Colonic mucosa (tissue), 4 donors: Measurements from ENCODE around the gene OBP2B. TPM values are rescaled to one million over a fixed set of nuclear protein-coding genes. Genes with fewer than 3 reads are reported as not detected.

ENCODE experiments used
- DNase-seq: peaks from one replicate; pipeline ENCODE4 v3.0.0-alpha.2; 2020
- H3K27ac ChIP-seq: fragments of 200-600 bp; one replicate; pipeline ENCODE4 v1.8.0; 2021
- H3K27me3 ChIP-seq: fragments of 200-600 bp; one replicate; pipeline ENCODE4 v1.8.0; 2021
- H3K36me3 ChIP-seq: fragments of 200-600 bp; one replicate; pipeline ENCODE4 v1.8.0; 2021
- H3K4me1 ChIP-seq: fragments of 200-600 bp; one replicate; pipeline ENCODE4 v1.8.0; 2021; ENCODE audit warnings: mild to moderate bottlenecking
- H3K4me3 ChIP-seq: fragments of 200-600 bp; one replicate; pipeline ENCODE4 v1.8.0; 2021
- H3K9ac ChIP-seq, 2 donors: one replicate each; pipeline ENCODE4 v1.7.0; 2013; ENCODE audit warnings: control low read depth in 2 of 2, low read depth in 2 of 2, low read length in 2 of 2
- H3K9me3 ChIP-seq: fragments of 200-600 bp; one replicate; pipeline ENCODE4 v1.8.0; 2021
- CTCF ChIP-seq: fragments of 200-600 bp; IDR thresholded peaks from one replicate; pipeline ENCODE4 v1.8.0; 2022; ENCODE audit warnings: antibody characterized with exemption, mild to moderate bottlenecking
- intact Hi-C: fragments of 100-400 bp; cut with DNase I; formaldehyde crosslinking; loops from one replicate; pipeline ENCODE4 v1.14.1; 2022
- total RNA-seq, 2 donors: library from RNA; stranded (reverse); fragmentation: NEBNext Ultra II Directional in 1 of 2; extraction: Animal tissue kit (Norgen Biotek cat#: 25700) in 1 of 2; gene quantifications; one replicate each; pipeline ENCODE4 v1.2.1, GENCODE V29; 2021
- donor health status: healthy.
- donor health status: DM: no; HTN: no; CAD: no.
- donor health status: DM: no; HTN: no; CAD: no.

Gene OBP2B
- total RNA-seq, 2 donors from 2014 or later = not detected

DNA sequence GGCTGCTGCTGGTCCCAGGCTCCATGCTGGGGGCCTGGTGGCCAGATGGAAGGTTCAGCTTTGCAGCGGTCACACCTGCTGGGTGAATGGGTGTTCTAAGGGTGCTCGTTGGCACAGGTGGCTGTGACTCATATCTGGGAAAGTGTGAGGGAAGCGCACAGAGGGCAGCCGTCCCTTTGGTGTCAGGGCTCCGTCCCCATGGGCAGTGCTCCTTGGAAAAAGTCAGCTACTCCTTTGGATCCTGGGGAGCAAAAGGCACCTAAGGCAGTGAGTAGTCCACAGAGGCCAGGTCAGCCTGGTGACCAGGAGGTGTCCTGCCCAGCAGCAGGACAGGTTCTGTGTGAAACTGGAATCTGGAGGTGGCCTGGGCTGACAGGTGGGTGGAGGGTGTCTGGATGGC is 26.9 kb downstream of the OBP2B start:
- H3K27ac ChIP-seq = no peak overlapping the region
- no peaks in the 10 kb centered on the region for H3K36me3 ChIP-seq
- intact Hi-C loops = loop anchor here (5.0 to 10.0 kb wide), 2 partner anchors 103 to 305 kb away; no protein-coding TSS in a partner anchor
- no peak overlapping the region for H3K9ac ChIP-seq
- no peaks in the 10 kb centered on the region for H3K9me3 ChIP-seq
- H3K4me1 ChIP-seq = no peaks in the 10 kb centered on the region
- H3K4me3 ChIP-seq = no peak overlapping the region
- no peak for TF ChIP-seq CTCF
- DNase-seq = no peak
- H3K27me3 ChIP-seq = no peaks in the 10 kb centered on the region

- Histone ChIP-seq H3K9me3 (no peaks in the 10 kb centered on the region), H3K36me3 (no peaks in the 10 kb centered on the region), H3K9ac (no peak overlapping the region), H3K4me3 (no peak overlapping the region), H3K27me3 (no peaks in the 10 kb centered on the region), H3K27ac (no peak overlapping the region), H3K4me1 (no peaks in the 10 kb centered on the region)
- no peak for TF ChIP-seq CTCF
- no peak for DNase-seq
- intact Hi-C loops = loop anchor here (5.0 to 10.0 kb wide), 2 partner anchors 103 to 306 kb away; no protein-coding TSS in a partner anchor
Measured at GRCh38 chr9:133181561-133181960, 27.5 kb downstream of the OBP2B start.

DNA sequence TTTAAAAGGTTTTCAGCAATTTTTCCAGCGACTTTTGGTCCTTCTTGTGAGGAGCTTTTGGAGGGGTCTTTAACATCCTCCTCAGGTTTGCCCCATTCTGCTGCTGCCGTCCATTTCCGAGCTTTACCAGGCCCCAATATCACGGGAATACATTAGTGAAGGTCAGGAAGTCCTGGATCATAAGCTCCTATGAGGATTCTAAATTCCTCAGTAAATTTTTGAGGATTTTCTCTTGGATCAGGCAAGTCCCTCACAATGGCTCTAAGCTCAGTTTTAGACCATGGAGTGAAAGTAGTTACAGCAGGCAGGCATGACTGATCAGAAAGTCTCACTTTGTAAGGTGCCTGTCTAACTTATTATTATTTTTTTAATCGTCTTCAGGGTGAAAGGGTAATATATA is 28.1 kb downstream of the OBP2B start:
- H3K36me3 ChIP-seq = no peaks in the 10 kb centered on the region
- DNase-seq = no peak
- H3K27ac ChIP-seq = no peak overlapping the region
- no peaks in the 10 kb centered on the region for H3K4me1 ChIP-seq
- no peak overlapping the region for H3K4me3 ChIP-seq
- H3K27me3 ChIP-seq = no peaks in the 10 kb centered on the region
- no peak for TF ChIP-seq CTCF
- no peak overlapping the region for H3K9ac ChIP-seq
- intact Hi-C loops = loop anchor here (5.0 to 10.0 kb wide), 2 partner anchors 104 to 306 kb away; no protein-coding TSS in a partner anchor
- no peaks in the 10 kb centered on the region for H3K9me3 ChIP-seq

DNA sequence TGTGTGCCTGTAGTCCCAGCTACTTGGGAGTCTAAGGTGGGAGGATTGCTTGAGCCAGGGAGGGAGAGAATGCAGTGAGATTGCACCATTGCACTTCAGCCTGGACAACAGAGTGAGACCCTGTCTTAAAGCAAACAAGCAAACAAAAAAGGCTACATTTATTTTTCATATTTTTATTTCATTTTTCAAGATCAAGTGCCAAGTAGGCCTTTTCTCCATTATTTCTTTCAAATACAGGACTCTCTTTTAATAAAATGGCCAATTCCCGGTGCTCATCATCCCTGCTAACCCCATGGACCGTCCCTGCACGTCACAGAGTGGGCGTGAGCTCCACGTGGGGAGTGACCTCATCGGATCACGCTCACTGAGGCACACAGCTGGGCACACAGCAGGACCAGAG is 36.0 kb downstream of the OBP2B start:
- intact Hi-C loops = no loop called here
- no peaks in the 10 kb centered on the region for H3K4me1 ChIP-seq

DNA sequence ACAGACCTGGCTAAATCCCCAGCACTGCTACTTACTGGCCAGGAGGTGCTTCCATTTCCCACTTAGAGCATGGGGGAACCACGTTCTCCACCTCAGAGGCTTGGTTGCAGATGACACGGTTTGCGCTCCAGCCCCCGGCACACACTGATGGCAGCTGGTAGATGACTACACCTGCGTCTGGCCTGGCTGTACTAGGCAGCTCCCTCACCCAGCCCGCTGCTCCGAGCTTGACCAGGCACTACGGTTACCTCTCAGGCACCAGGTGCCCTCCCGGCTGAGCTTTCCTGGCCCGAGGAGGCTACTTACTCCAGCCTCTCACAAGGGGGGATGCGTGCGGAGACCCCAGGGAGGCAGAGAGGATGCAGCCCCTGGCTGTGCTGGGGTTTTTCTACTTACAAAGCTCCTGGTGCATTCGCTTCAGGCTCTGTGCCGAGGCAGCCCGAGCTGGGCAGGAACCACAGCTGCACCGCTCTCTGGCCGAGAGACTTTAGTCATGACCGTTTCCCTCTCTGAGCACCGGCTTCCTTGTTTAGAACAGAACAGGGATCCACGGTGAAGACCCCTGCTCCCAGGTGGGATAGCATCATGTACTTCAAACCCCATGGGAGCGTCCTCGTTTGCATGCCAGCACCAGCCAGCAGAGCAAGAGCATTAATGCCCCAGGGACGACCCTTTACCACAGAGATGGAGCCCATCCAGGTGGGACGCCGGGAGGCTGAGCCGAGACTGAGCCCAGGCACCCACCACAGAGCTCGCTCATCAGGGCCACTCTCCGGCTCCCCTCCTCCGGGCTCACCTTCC is 37.7 kb downstream of the OBP2B start:
- Histone ChIP-seq H3K9ac (no peak overlapping the region), H3K4me1 (no peaks in the 10 kb centered on the region), H3K27ac (no peak overlapping the region), H3K36me3 (no peaks in the 10 kb centered on the region), H3K9me3 (no peaks in the 10 kb centered on the region), H3K4me3 (no peak overlapping the region), H3K27me3 (no peaks in the 10 kb centered on the region)
- DNase-seq = peak; percentile 13
- intact Hi-C loops = no loop called here
- no peak for TF ChIP-seq CTCF

More for the DNA sequence above, 36.0 kb downstream of the OBP2B start:
- H3K27me3 ChIP-seq = no peaks in the 10 kb centered on the region
- no peak for DNase-seq
- no peak for TF ChIP-seq CTCF
- no peak overlapping the region for H3K27ac ChIP-seq
- H3K4me3 ChIP-seq = no peak overlapping the region
- H3K9ac ChIP-seq = no peak overlapping the region
- no peaks in the 10 kb centered on the region for H3K36me3 ChIP-seq
- H3K9me3 ChIP-seq = no peaks in the 10 kb centered on the region
